ENCODE data around the gene GALNTL6.
"Not testable (repeated sequence)": the region's sequence is repeated elsewhere in the genome, so short reads cannot be mapped to it uniquely, and the experiment has no call there.

Gene GALNTL6

GRCh38 chr4:172895699-172896098 is 1082.5 kb downstream of the GALNTL6 start:
- no peak for DNase-seq

GRCh38 chr4:172897046-172897445 is 1083.8 kb downstream of the GALNTL6 start:
- no peak for DNase-seq

GRCh38 chr4:172898715-172899114 is 1085.5 kb downstream of the GALNTL6 start:
- no peak for DNase-seq

GRCh38 chr4:172899861-172900260 is 1086.7 kb downstream of the GALNTL6 start:
- DNase-seq = no peak

- no peak for DNase-seq
Observed at GRCh38 chr4:172900900-172901299, 1087.7 kb downstream of the GALNTL6 start.

GRCh38 chr4:172912468-172912867 is 1099.3 kb downstream of the GALNTL6 start:
- not testable (repeated sequence) for DNase-seq

GRCh38 chr4:172917403-172917802 is 1104.2 kb downstream of the GALNTL6 start:
- DNase-seq = not testable (repeated sequence)

GRCh38 chr4:172919269-172919668 is 1106.1 kb downstream of the GALNTL6 start:
- DNase-seq = no peak

GRCh38 chr4:172927096-172927814 is 1114.1 kb downstream of the GALNTL6 start:
- DNase-seq = no peak

GRCh38 chr4:172928347-172928746 is 1115.1 kb downstream of the GALNTL6 start:
- DNase-seq = no peak

GRCh38 chr4:172938072-172938829 is 1125.0 kb downstream of the GALNTL6 start:
- DNase-seq = no peak

GRCh38 chr4:172938870-172939269 is 1125.7 kb downstream of the GALNTL6 start:
- no peak for DNase-seq

GRCh38 chr4:172942840-172943239 is 1129.6 kb downstream of the GALNTL6 start:
- no peak for DNase-seq

- DNase-seq = no peak
Observed at GRCh38 chr4:172945611-172946010, 1132.4 kb downstream of the GALNTL6 start.

GRCh38 chr4:172946503-172946902 is 1133.3 kb downstream of the GALNTL6 start:
- no peak for DNase-seq

GRCh38 chr4:172947594-172947993 is 1134.4 kb downstream of the GALNTL6 start:
- no peak for DNase-seq

- DNase-seq = no peak
Observed at GRCh38 chr4:172950990-172951389, 1137.8 kb downstream of the GALNTL6 start.

- DNase-seq = no peak
Observed at GRCh38 chr4:172951679-172952451, 1138.7 kb downstream of the GALNTL6 start.

GRCh38 chr4:172953896-172954568 is 1140.8 kb downstream of the GALNTL6 start:
- no peak for DNase-seq

- DNase-seq = not testable (repeated sequence)
Observed at GRCh38 chr4:172956340-172956739, 1143.1 kb downstream of the GALNTL6 start.

GRCh38 chr4:172957216-172957615 is 1144.0 kb downstream of the GALNTL6 start:
- DNase-seq = no peak

GRCh38 chr4:172962564-172963353 is 1149.6 kb downstream of the GALNTL6 start:
- DNase-seq = no peak
